Measurements from ENCODE around the gene GLT6D1.
A peak's percentile ranks its signal among the peaks of the same experiment; 100 is the strongest.
"Not testable (repeated sequence)": the region's sequence is repeated elsewhere in the genome, so short reads cannot be mapped to it uniquely, and the experiment has no call there.

The GLT6D1 gene

GRCh38 chr9:135639196-135639595, at the start of gene GLT6D1:
Gene GLT6D1 (minus strand): TSS chr9:135639540. CDS start chr9:135639187, 353 bp downstream.
- FAIRE-seq: no peak
- no peak for DNase-seq (ENCODE audit: low spot score)

- FAIRE-seq (no peak), DNase-seq (ENCODE audit: low spot score) (no peak)
Measured at GRCh38 chr9:135689011-135689410, 49.7 kb upstream of the GLT6D1 start.

GRCh38 chr9:135687216-135687615, 47.9 kb upstream of the GLT6D1 start:
- DNase-seq (ENCODE audit: low spot score) (no peak), FAIRE-seq (no peak)

GRCh38 chr9:135684691-135685090, 45.4 kb upstream of the GLT6D1 start:
- DNase-seq (ENCODE audit: low spot score) (no peak), FAIRE-seq (no peak)

GRCh38 chr9:135683401-135684034, 44.2 kb upstream of the GLT6D1 start:
- FAIRE-seq (no peak), DNase-seq (ENCODE audit: low spot score) (no peak)

GRCh38 chr9:135681161-135681560, 41.8 kb upstream of the GLT6D1 start:
- FAIRE-seq: no peak

GRCh38 chr9:135680056-135680455, 40.7 kb upstream of the GLT6D1 start:
- FAIRE-seq: no peak
- peak; percentile 8 for DNase-seq (ENCODE audit: low spot score)

More at GRCh38 chr9:135681161-135681560, 41.8 kb upstream of the GLT6D1 start:
- no peak for DNase-seq (ENCODE audit: low spot score)

GRCh38 chr9:135678236-135679017, 39.1 kb upstream of the GLT6D1 start:
- FAIRE-seq: no peak
- no peak for DNase-seq (ENCODE audit: low spot score)

- DNase-seq (ENCODE audit: low spot score) (no peak), FAIRE-seq (no peak)
Measured at GRCh38 chr9:135677641-135678168, 38.4 kb upstream of the GLT6D1 start.

- FAIRE-seq (no peak), DNase-seq (ENCODE audit: low spot score) (no peak)
Measured at GRCh38 chr9:135676891-135677290, 37.6 kb upstream of the GLT6D1 start.

GRCh38 chr9:135674977-135675376, 35.6 kb upstream of the GLT6D1 start:
- FAIRE-seq: no peak
- no peak for DNase-seq (ENCODE audit: low spot score)

GRCh38 chr9:135673941-135674340, 34.6 kb upstream of the GLT6D1 start:
- DNase-seq (ENCODE audit: low spot score) (no peak), FAIRE-seq (no peak)

- not testable (repeated sequence) for FAIRE-seq; DNase-seq (ENCODE audit: low spot score)
Measured at GRCh38 chr9:135672786-135673185, 33.4 kb upstream of the GLT6D1 start.

- no peak for DNase-seq (ENCODE audit: low spot score)
- FAIRE-seq: no peak
Measured at GRCh38 chr9:135671591-135672041, 32.3 kb upstream of the GLT6D1 start.

- no peak for FAIRE-seq
- DNase-seq (ENCODE audit: low spot score): no peak
Measured at GRCh38 chr9:135670721-135671590, 31.6 kb upstream of the GLT6D1 start.

GRCh38 chr9:135669616-135670285, 30.4 kb upstream of the GLT6D1 start:
- FAIRE-seq: no peak
- no peak for DNase-seq (ENCODE audit: low spot score)

GRCh38 chr9:135669018-135669417, 29.7 kb upstream of the GLT6D1 start:
- DNase-seq (ENCODE audit: low spot score); FAIRE-seq: not testable (repeated sequence)

GRCh38 chr9:135667463-135668001, 28.2 kb upstream of the GLT6D1 start:
- no peak for DNase-seq (ENCODE audit: low spot score)
- no peak for FAIRE-seq

GRCh38 chr9:135666534-135667462, 27.5 kb upstream of the GLT6D1 start:
- FAIRE-seq (no peak), DNase-seq (ENCODE audit: low spot score) (no peak)

- FAIRE-seq (no peak), DNase-seq (ENCODE audit: low spot score) (no peak)
Measured at GRCh38 chr9:135665795-135666189, 26.5 kb upstream of the GLT6D1 start.
